ENCODE data around the gene UGT1A9.
"Not testable (repeated sequence)": the region's sequence is repeated elsewhere in the genome, so short reads cannot be mapped to it uniquely, and the experiment has no call there.

The UGT1A9 gene

GRCh38 chr2:233711312-233712008 is 39.8 kb downstream of the UGT1A9 start:
- DNase-seq (ENCODE audit: low spot score), result peak; percentile 85

GRCh38 chr2:233712611-233713261 is 41.0 kb downstream of the UGT1A9 start, which contains the start of gene UGT1A5:
UGT1A5 (plus strand) TSS chr2:233712907; CDS start chr2:233712992, 85 bp downstream.
- no peak for DNase-seq (ENCODE audit: low spot score)

- no peak for DNase-seq (ENCODE audit: low spot score)
Measured at GRCh38 chr2:233713262-233713615, 41.5 kb downstream of the UGT1A9 start.

- no peak for DNase-seq (ENCODE audit: low spot score)
Measured at GRCh38 chr2:233714121-233714520, 42.4 kb downstream of the UGT1A9 start.

- no peak for DNase-seq (ENCODE audit: low spot score)
Measured at GRCh38 chr2:233718552-233718951, 46.9 kb downstream of the UGT1A9 start, which contains the start of gene UGT1A4. UGT1A4 (plus strand) TSS chr2:233718736; CDS start chr2:233718821, 85 bp downstream.

GRCh38 chr2:233728723-233729301 is 57.1 kb downstream of the UGT1A9 start, which contains the start of gene UGT1A3:
UGT1A3 (plus strand) TSS chr2:233729042; CDS start chr2:233729127, 85 bp downstream.
- DNase-seq (ENCODE audit: low spot score), result no peak

- DNase-seq (ENCODE audit: low spot score), result not testable (repeated sequence)
Measured at GRCh38 chr2:233736868-233737653, 65.4 kb downstream of the UGT1A9 start.

- no peak for DNase-seq (ENCODE audit: low spot score)
Measured at GRCh38 chr2:233740870-233741269, 69.2 kb downstream of the UGT1A9 start.

- no peak for DNase-seq (ENCODE audit: low spot score)
Measured at GRCh38 chr2:233743464-233744259, 72.0 kb downstream of the UGT1A9 start.

GRCh38 chr2:233745073-233745755 is 73.5 kb downstream of the UGT1A9 start:
- no peak for DNase-seq (ENCODE audit: low spot score)

- DNase-seq (ENCODE audit: low spot score), result not testable (repeated sequence)
Measured at GRCh38 chr2:233745838-233746237, 74.1 kb downstream of the UGT1A9 start.

- DNase-seq (ENCODE audit: low spot score), result no peak
Measured at GRCh38 chr2:233746475-233747282, 75.0 kb downstream of the UGT1A9 start.

- DNase-seq (ENCODE audit: low spot score), result no peak
Measured at GRCh38 chr2:233747283-233747544, 75.5 kb downstream of the UGT1A9 start.

GRCh38 chr2:233750689-233751088 is 79.0 kb downstream of the UGT1A9 start:
- not testable (repeated sequence) for DNase-seq (ENCODE audit: low spot score)

- not testable (repeated sequence) for DNase-seq (ENCODE audit: low spot score)
Measured at GRCh38 chr2:233751212-233752009, 79.7 kb downstream of the UGT1A9 start.

- no peak for DNase-seq (ENCODE audit: low spot score)
Measured at GRCh38 chr2:233754872-233755611, 83.3 kb downstream of the UGT1A9 start.

GRCh38 chr2:233756429-233757081 is 84.9 kb downstream of the UGT1A9 start:
- DNase-seq (ENCODE audit: low spot score), result no peak

GRCh38 chr2:233758141-233758540 is 86.4 kb downstream of the UGT1A9 start:
- no peak for DNase-seq (ENCODE audit: low spot score)
